Measurements from ENCODE around the gene TNFRSF21. TPM values are rescaled to one million over a fixed set of nuclear protein-coding genes. Genes with fewer than 3 reads are reported as not detected.
A peak's percentile ranks its signal among the peaks of the same experiment; 100 is the strongest.

Gene TNFRSF21
- total and polyA plus RNA-seq, 2 of the 8 experiments (the other 6 are each of a cell fraction or from before 2014, with no cell fraction given) = 16.4 to 52.7 TPM

DNA sequence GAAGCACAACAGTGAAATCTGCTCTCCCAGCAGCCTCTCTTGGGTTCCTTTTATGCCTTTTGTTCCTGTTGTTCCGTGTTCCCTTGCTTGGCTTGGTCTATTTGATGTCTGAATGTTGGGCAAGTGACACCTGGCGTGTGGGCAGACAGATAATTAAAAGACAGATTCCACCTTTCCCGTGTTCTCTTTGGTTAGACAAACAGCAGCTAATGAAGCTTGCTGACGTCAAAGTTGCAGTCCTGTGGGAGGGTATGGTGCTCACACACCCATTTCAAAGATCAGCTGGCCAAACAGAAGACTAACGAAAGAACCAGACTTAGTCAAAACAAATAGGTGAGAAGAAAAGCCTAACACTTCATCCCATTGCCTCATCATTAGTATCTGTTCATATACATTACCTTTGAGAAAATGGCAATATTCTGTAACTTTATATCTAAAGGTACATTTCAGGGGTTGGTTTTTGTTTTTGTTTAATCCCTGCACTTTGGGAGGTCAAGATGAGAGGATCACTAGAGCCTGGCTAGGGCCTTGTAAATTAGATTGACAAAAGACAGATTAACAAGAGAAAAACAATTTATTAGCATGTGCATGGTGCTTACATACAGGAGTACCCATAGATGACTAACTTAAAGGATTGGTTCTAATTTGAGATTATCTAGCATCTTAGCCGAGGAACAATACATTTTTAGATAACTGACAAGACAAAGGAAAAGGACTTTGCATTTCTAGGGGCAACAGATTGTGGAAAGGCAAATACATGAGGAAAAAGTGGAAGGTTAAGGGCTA lies 48.9 kb upstream of the TNFRSF21 start:
- CTCF ChIA-PET (ENCODE audit: partially characterized antibody) = interaction anchor here (0.7 kb wide), 1 partner anchor 21 kb away, joined by 3 read pairs; no protein-coding TSS in a partner anchor
- peak overlapping the region in 1 of 2 experiments; percentile 10; a peak in 1 of 4 replicates for H3K4me2 ChIP-seq (ENCODE audit: insufficient read depth in 1 of 2, low read depth in 2 of 2, low read length in 2 of 2)
- peaks cover 0 to 4% (median 1%) of the 10 kb centered on the region in 4 experiments; a peak in 2 of 7 replicates for H3K4me1 ChIP-seq (replicated peaks in 1 of 4; ENCODE audit: control insufficient read depth in 3 of 4, insufficient read depth in 4 of 4, low read length in 3 of 4)
- no peaks in the 10 kb centered on the region for H3K36me3 ChIP-seq (ENCODE audit: control insufficient read depth in 2 of 4, insufficient read depth in 4 of 4, low read length in 3 of 4)
- no peaks in the 10 kb centered on the region for H3K9me3 ChIP-seq (ENCODE audit: insufficient read depth in 2 of 2, low read depth in 1 of 2, low read length in 1 of 2)
- no peak overlapping the region for H3K27ac ChIP-seq (ENCODE audit: low read depth, low read length)
- H3K4me3 ChIP-seq (ENCODE audit: extremely low read depth in 1 of 4, insufficient read depth in 2 of 4, low read depth in 3 of 4, low read length in 4 of 4) = no peak overlapping the region
- H3K18ac ChIP-seq (ENCODE audit: extremely low read depth, low read length) = peak overlapping the region; percentile 4; the same call in 1 of the 2 replicates
- FAIRE-seq (peak; percentile 24), DNase-seq (ENCODE audit: low read depth in 1 of 2, low spot score in 2 of 2) (no peak)
- no peak overlapping the region for H3K4ac ChIP-seq (replicated peaks; ENCODE audit: insufficient read length, low read depth, low read length)
- no peak overlapping the region for H4K5ac ChIP-seq (ENCODE audit: insufficient read length, low read depth, low read length)
- H2AK5ac ChIP-seq (ENCODE audit: low read depth, low read length) = no peak overlapping the region
- no peaks in the 10 kb centered on the region for H3K79me1 ChIP-seq (ENCODE audit: low read depth, low read length)
- H3K9ac ChIP-seq (replicated peaks in 1 of 4; ENCODE audit: extremely low read depth in 1 of 4, low read depth in 3 of 4, low read length in 3 of 4) = no peak overlapping the region
- no peak overlapping the region for H2BK5ac ChIP-seq (ENCODE audit: low read depth, low read length)
- no peak overlapping the region for H4K8ac ChIP-seq (ENCODE audit: extremely low read depth, insufficient read depth, low read length)
- no peak overlapping the region for H2BK15ac ChIP-seq (ENCODE audit: low read length)
- no peak overlapping the region for H2BK120ac ChIP-seq (replicated peaks; ENCODE audit: low read depth, low read length)
- no peaks in the 10 kb centered on the region for H4K20me1 ChIP-seq (replicated peaks in 1 of 2; ENCODE audit: control insufficient read depth in 1 of 2, insufficient read depth in 2 of 2, low read length in 2 of 2)
- no peak overlapping the region for H3K14ac ChIP-seq (ENCODE audit: insufficient read length)
- no peak overlapping the region for H4K91ac ChIP-seq (replicated peaks; ENCODE audit: insufficient read length, low read length)
- POLR2A ChIA-PET (ENCODE audit: partially characterized antibody) = no interaction called here
- no peaks in the 10 kb centered on the region for H3K27me3 ChIP-seq (replicated peaks in 1 of 4; ENCODE audit: control insufficient read depth in 3 of 4, extremely low read depth in 1 of 4, insufficient read depth in 3 of 4, low read length in 3 of 4)
- H3K79me2 ChIP-seq (ENCODE audit: control insufficient read depth in 1 of 2, insufficient read depth in 2 of 2, low read length in 2 of 2) = no peaks in the 10 kb centered on the region
- no peak overlapping the region for H2BK20ac ChIP-seq (ENCODE audit: low read length)
- H3K23ac ChIP-seq (ENCODE audit: insufficient read length) = no peak overlapping the region
- no peak overlapping the region for H3K56ac ChIP-seq (replicated peaks; ENCODE audit: insufficient read length, low read depth, low read length)
- 0 out of 2 replicates have a peak overlapping the region, but pooled peaks have one; percentile 45 for H2BK12ac ChIP-seq (ENCODE audit: low read depth, low read length)
- WGBS, 2 experiments (ENCODE audit: extremely low coverage in 1 of 2, insufficient coverage in 1 of 2, insufficient read length in 1 of 2, insufficient replicate concordance in 2 of 2, low coverage in 1 of 2, low lambda C conversion rate in 2 of 2, missing lambda C conversion rate in 1 of 2) = 58% methylated on average over 6 of the region's 6 CpGs; no CpG with 5 or more reads in 1 of the 2 experiments
- no peak overlapping the region for H2AFZ ChIP-seq (ENCODE audit: low read length)
- H3K23me2 ChIP-seq (ENCODE audit: low read depth, low read length) = no peaks in the 10 kb centered on the region
- TF ChIP-seq HDAC2 (IDR thresholded peaks at IDR 0.05; ENCODE audit: borderline replicate concordance in 1 of 2, low read depth in 2 of 2, low read length in 2 of 2) (peak in 1 of 2 experiments; percentile 57; a peak in 1 of 4 replicates), KDM1A (IDR thresholded peaks at IDR 0.05; ENCODE audit: borderline replicate concordance, low read length) (peak; percentile 92)
